GM21360 (cell line): Measurements from ENCODE around the gene FAM89A.
"Not testable (repeated sequence)": the region's sequence is repeated elsewhere in the genome, so short reads cannot be mapped to it uniquely, and the experiment has no call there.

Source experiments
- ATAC-seq: cut with Tn5 transposase; IDR thresholded peaks from one replicate; pipeline ENCODE4 v1.9.1; 2021; ENCODE audit warnings: mild to moderate bottlenecking, moderate library complexity; ENCODE audit not compliant: unreplicated experiment

The FAM89A gene

DNA sequence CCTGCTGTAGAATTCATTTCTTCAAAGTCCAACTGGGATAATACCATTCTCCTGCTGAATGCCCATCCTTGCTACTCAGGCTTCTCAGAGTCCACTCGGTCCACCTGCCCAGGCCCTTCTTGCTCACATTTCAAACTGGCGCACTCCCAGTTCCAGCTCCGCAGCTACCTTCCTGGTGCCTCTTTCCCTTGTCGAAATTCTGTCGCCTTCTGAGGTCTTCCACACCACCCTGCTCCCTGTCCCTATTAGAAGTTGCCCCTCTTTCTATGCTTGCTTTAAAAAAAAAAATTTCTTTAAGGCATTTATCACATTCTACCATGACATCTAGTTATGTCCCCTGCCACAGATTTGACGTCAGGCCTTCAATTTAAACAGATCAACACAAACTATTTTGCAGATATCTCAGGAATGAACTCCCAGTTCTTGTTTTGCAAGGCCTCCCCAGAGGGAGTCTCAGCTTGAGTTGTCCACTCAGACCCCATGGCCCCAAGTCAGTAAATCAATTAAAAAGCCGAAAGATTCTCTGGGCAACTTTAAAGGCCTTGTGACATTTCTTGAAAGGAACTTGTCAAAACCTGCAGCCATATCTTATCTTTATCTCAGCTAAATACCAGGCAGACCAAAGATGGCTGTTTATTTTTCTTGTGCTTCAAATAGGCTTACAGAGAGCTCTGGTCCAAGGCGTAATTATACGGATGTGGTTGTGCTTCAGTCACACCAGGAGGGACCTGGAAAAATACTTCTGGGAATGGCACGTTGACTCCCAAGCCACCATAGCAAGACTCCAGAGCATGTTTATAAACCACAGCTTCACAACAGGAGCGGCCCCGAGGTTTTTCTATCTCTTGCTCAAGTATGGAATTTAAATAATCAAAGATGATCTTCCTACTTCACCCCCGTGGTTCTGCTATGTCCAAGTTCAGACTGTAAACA is 2.2 kb downstream of the FAM89A start:
- ATAC-seq: no peak

DNA sequence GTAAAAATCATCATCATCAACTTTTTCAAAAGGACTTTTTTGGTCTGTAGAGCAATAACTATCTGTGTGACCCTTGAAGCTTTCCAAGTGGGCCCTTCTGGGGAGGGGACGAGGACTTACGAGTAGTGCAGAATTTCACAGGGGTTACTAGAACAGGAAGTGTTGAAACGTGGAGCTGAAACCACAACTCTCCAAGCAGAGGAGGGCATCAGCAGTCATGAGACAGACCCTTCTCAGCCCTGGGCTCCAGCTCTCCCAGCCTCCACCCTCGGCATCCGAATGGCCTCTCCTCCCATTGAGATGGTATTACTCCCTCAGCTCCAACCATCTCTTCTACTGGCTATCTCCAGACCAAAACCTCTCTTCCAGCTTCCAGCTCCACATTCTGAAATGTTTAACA is 3.6 kb downstream of the FAM89A start:
- no peak for ATAC-seq

DNA sequence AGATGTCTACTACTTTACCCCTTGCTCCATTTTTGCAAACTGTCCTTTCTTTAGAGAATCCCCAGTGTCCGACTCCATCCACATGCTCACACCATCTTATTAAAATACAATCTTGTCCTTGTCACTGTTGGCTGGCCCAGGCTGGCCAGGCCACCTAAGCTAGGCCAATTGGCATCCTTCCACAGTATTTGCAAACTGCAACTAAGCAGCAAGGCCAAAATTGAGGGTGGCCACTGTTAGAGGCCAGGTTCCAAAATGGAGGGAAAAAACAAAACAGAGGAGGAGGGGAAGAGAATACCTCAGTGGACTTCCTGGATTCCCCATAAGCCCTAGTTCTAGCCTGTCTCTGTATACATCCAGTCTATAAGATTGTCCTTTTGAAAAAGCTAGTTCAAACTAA is 4.3 kb downstream of the FAM89A start:
- ATAC-seq: no peak

DNA sequence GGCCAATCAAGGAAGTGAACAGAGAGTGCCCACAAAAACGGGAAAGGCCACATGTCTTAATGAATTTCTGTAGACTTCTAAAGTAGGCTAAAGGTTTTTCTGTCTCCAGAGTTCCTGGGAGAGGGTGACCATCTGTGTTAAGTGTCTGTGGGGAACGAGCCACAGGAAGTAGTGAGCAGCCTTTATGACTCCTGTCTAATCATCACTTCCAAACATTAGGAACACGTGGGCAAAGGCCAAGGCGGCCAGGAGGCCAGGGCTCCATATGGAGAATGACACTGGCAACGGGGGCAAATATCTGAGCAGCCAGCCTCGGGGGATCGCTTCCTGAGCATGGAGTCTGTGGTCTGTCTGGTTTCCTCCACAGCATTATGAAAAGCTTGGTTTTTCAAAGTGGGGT is 7.1 kb downstream of the FAM89A start:
- no peak for ATAC-seq

DNA sequence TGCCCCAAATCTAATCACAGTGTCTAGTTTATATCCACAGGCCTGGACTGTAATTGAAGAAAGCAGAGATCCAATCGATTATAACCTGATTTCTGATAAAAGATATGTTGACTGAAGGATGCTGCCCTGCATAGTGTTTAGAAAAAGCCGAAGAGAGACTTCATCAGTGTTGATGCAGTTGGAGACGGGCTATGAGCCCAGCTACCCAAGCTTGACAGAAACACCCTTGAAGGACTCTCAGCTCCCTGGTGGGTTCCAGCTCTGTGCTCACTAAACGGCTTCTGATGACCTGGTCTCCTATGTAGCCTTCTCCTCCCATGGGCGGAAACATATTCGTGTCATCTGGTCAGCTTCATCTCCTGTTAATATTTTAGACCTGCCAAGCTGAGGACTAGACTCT is 10.2 kb downstream of the FAM89A start:
- ATAC-seq: no peak

DNA sequence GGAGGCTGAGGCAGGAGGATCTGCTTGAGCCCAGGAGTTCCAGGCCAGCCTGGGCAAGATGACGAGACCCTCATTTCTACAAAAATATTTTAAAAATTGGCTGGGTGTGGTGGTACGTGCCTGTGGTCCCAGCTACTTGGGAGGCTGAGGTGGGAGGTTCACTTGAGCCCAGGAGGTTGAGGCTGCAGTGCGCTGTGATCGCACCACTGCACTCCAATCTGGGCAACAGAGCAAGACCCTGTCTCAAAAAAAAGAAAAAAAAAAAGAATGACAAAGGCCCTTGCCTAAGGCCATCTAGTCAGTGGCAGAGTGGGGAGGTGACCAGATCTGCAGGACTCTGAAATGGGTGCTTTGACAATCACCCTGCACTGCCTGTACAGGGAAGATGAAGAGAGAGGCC is 10.8 kb downstream of the FAM89A start:
- ATAC-seq: not testable (repeated sequence)

DNA sequence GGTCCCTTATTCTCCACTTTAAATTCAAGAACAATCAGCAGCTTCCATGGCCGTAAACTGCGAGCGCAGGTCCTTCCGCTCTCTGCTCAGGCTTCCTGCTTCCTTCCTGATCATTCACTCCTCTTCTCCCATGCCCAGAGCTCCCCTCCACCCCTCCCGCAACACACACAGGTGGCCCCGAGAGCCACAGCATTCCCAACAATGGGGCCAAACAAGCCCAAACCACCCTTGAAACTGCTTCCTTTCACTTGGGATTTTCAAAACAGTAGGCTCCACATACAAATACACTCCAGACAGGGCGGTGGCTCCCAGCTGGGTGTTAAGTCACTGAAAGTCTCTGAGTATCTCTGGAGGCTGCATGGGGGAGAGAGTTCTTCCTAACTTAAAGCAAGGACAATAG is 11.4 kb downstream of the FAM89A start:
- ATAC-seq: no peak

DNA sequence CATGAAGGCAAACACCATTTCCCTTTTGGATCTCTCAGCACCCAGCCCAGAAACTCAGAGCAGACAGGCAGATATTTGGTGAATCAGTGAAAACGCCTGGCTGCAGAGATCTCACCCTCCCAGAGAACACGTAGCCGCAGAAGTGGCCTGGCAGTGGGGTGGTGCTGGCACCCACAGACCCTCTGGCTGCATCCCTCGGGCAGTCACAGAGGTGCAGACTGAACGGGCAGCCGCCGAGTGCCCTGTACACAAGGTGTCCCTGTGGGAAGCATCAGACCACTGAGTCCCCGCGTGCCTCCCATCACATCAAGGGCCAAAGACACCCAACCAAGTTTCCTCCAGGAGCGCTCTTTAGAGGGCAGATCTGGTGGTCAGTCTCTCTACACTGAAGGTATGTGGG is 12.1 kb downstream of the FAM89A start:
- ATAC-seq: no peak

DNA sequence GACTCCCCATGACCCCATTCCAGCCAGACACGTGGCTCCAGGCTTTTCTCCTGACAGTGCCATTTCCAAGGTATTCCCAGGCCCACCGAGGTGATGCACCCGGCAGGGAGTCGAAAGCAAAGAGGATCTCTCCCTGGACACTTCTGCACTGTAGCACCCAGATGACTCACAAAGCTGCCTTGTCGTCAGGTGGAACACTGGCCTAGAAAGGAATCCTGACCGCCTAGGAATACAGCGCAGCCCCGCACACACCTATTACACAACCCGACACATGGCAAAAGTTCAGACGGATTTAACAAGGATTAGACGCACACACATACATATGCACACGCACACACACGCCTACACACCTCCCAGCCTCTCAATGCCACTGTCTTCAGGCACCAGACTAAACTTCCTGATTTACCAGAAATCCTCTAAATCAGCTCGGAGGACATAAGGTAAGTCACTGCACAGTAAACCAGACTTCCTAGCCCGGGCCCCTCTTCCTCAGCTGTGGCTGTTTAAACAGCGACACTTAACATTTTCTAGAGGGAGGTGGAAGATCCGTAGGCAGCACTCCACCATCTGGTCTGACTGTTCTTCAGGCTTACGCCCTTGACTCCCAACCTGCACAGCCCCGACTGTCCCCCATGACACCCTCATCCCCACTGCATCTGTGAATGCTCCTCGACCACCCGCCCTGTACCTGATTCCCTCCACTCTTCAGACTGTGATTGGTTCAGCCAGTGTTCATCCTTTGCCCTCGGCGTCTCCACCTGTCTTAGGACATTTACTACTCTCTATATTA is 12.7 kb downstream of the FAM89A start:
- ATAC-seq: no peak

DNA sequence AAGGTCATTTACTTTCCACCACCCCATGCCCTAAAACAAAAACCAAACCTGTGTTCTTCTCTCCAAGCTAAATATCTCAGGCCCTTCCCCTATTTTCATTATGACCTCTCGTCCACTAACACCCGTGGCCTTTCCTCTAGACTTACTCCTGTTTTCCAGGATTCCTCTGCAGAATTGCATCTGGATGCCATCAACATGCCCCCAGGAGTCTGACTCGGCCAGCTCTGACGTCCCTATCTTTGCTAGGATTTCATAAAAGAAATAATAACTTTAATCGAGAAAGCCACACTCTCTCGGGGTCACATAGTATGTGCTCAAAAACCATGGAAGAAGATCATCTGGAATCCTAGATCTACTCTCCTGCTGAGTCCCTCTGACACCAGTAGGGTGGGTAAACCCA is 13.5 kb downstream of the FAM89A start:
- ATAC-seq: no peak

DNA sequence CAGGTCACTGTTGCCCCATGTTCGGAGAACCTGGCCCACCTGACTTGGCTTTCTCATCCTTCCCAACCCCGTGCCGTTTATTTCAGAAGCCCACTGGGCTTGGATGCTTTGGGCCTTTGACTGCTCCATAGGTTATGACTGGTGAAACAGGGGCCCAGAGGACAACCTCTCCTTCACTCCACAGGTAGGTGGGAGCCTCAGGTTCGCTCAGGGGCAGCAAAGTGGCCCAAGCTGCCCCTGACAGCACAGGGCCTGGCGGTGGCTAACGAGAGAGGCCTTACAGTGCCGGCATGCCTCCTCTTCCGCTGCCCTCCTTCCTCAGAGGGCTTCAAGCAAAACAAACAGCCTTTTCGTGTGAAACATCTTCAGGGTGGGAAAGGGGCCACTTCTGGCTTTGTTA is 16.9 kb downstream of the FAM89A start:
- no peak for ATAC-seq

DNA sequence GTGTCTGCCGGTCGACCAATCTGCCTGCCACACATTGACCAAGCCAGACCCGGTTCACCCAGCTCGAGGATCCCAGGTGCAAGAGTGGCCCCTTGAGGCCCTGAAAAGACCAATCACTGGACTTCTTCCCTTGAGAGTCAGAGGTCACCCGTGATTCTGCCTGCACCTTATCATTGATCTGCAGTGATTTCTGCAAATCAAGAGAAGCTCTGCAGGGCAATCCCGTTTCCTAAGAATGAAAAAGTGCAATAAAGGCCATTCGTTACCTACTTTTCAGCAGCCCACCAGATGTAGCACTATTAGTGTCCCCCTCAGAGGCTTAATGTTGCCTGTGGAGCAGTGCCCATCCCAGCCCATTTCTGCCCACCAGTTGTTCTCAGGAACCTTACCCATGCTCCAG is 17.5 kb downstream of the FAM89A start:
- not testable (repeated sequence) for ATAC-seq

DNA sequence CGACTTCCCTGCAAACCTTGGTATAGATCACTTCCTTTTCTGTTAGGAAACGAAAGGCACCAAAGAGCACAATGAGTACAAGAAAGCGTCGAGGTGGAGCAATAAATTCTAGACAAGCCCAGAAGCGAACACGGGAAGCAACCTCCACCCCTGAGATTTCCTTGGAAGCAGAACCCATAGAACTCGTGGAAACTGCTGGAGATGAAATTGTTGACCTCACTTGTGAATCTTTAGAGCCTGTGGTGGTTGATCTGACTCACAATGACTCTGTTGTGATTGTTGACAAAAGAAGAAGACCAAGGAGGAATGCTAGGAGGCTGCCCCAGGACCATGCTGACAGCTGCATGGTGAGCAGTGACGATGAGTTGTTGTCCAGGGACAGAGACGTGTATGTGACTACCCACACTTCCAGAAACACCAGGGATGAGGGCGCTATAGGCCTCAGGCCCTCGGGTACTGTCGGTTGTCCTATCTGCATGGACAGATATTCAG is 18.5 kb downstream of the FAM89A start:
- no peak for ATAC-seq

DNA sequence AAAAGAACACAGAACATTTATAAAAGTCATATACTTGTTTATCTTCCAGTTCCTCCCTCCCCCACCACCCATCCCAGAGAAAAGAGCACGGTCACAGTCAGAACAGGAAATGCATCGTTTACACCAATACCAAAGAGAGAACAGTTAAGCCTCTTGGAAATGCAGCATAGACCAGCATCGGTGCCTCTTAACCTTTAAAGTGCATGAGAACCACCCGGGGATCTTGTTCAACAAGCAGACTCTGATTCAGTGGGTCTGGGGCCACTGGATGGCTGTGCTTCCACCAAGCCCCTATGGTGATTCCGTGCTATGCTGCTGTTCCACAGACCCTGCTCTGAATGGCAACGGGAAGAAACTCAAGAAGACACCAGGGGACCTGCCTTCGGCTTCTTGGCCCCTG is 19.2 kb downstream of the FAM89A start:
- ATAC-seq: no peak

DNA sequence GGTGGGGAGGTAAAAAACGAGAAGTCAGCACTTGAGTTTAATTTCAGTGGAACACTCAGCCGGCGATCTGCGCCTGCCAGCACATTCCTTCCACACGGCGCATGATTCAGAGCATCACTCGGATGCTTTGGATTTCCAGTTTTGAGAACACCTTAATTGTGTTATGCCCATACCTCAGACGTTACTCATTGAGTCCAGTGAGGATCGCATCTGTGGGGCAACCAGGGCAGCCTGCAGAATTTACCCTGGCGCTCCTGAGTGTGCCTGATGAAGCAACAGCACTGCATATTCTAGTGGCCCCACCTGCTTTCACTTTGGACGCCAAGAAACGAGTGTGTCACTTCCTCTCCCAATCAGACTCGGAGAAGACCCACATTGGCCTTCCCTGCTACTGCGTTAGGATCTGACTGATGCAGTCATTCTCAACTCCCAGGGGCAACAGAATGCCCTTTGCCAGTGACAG is 19.9 kb downstream of the FAM89A start:
- ATAC-seq: no peak

DNA sequence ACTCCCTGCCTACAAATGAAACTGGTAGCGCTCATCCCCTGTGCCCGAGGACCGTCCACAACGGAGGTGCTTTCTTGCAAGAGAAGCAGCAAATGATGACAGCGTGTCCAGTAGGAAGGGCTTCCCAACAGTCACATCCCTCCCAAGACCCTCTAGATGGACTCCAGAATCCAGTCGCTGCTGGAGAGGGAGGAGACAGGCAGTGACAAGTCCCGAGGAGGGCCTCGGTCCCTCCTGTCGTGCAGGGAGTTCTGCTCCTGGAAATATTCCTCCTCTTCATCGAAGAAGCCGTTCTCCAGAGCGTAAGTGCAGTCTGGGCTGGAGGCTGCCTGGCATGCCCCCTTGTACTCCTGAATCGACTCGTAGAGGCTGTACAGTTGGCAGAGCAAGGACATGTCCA is 20.3 kb downstream of the FAM89A start:
- no peak for ATAC-seq

DNA sequence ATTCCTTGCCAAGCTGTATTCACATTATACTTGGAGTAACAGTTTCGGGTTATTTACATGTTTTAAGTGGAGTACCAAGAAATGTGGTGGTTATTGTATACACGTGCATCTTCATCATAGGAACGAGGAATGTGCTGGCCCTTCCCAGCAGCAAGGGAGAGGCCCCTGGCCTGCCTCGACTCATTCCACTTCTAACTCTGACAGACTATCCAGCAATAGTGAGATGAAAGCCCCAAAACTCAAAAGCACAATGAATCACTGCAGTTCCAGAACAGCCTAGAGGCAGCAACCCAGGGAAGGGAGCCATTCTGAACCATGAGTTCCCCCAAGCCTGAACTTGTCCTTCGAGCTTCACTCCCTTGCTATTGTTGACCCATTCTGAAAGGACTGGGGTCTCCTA is 23.1 kb downstream of the FAM89A start:
- ATAC-seq: no peak

DNA sequence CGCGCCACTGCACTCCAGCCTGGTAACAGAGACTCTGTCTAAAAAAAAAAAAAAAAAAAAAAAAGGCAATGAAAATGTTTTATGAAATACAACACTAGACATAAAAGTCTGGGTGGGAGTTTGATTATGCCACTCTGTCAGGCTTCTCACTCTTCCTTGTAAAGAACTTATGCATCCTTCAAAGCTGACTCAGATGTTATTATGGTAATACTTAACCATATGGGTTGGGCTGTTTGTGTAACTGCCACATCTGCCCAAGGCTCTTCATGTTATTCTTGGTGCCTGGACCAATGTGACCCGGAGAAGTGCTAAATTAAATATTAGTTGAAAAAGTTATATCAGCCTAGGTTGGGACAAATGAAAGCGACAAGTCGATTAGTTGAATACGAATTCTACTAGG is 23.8 kb downstream of the FAM89A start:
- ATAC-seq: no peak

DNA sequence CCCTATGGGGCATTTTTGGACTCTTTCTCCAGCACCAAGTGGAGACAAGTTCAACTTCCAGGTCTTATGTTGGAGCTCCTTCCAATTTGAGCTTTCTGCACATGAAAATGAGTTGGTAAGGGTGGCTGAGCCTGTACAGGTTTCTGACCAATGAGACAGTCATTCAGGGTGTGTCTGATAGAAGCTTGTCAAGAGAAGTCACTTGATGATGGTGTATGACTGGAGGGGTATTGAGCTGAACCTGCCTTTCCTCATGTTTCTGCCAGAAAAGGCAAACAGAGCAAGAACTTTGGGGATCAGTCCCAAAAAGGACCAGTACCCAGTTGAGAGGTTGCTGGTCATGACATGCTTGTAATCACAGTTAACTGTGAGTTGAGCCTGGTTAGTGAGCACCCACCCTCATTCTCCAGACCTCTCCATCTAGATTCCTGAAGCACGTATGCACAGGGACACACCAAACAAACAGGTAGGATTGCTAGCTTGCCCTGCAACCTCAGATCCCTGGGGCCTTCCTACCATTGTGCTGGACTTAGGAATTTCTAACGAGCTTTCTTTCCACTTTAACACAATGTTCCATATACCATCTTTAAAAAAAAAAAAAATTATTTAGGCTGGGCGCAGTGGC is 26.6 kb downstream of the FAM89A start:
- no peak for ATAC-seq

DNA sequence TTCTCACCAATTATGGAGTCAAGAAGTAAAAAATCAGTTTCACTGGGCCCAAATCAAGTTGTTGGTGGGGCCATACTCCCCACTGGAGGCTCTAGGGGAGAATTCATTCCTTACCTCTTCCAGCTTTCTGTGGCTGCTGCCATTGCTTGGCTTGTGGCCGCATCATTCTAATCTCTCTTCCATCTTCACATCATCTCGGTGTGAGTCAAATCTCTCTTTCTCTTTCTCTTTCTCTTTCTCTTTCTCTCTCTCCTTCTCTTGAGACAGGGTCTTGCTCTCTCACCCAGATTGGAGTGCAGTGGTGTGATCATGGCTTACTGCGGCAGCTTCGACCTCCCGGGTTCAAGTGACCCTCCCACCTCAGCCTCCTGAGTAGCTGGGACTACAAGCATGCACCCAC is 28.1 kb downstream of the FAM89A start:
- no peak for ATAC-seq

DNA sequence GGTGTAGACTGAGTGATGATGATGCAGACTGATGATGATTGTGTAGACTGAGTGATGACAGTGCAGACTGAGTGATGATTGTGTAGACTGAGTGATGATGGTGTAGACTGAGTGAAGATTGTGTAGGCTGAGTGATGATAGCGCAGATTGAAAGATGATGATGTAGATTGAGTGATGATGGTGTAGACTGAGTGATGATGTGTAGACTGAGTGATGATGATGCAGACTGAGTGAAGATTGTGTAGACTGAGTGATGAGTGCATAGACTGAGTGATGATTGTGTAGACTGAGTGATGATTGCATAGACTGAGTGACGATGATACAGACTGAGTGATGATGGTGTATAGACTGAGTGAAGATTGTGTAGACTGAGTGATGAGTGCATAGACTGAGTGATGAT is 28.7 kb downstream of the FAM89A start:
- no peak for ATAC-seq
